M059J (cell line): ENCODE measurements around the gene IL27RA. TPM values are rescaled to one million over a fixed set of nuclear protein-coding genes. Genes with fewer than 3 reads are reported as not detected.
"Not testable (repeated sequence)": the region's sequence is repeated elsewhere in the genome, so short reads cannot be mapped to it uniquely, and the experiment has no call there.

Source experiments
- DNase-seq: peaks from one replicate; pipeline ENCODE4 v3.0.0-alpha.2; 2012; ENCODE audit warnings: low read depth
- total RNA-seq: library from RNA; depleted of rRNA; stranded (reverse); fragments of >200 nt; shearing (Covaris generic); gene quantifications from 2 replicates; pipeline ENCODE4 v1.2.3, GENCODE V29; 2014

Gene IL27RA
- total RNA-seq, 1 experiment from 2014 or later: 4.8 TPM

- no peak for DNase-seq
These were observed 32.5 kb upstream of the IL27RA start for GRCh38 chr19:13999085-13999484.

- no peak for DNase-seq
These were observed 30.7 kb upstream of the IL27RA start for GRCh38 chr19:14000691-14001375.

- no peak for DNase-seq
These were observed 28.9 kb upstream of the IL27RA start for GRCh38 chr19:14002571-14003250.

- DNase-seq: no peak
These were observed 28.1 kb upstream of the IL27RA start for GRCh38 chr19:14003251-14004055.

- DNase-seq: no peak
These were observed 26.8 kb upstream of the IL27RA start for GRCh38 chr19:14004619-14005348.

- peak; percentile 71 for DNase-seq
These were observed 26.0 kb upstream of the IL27RA start for GRCh38 chr19:14005349-14006084.

- DNase-seq: peak; percentile 100
These were observed 25.3 kb upstream of the IL27RA start, which contains the start of gene RFX1 for GRCh38 chr19:14006085-14006765. RFX1 (minus strand) TSS chr19:14006320; CDS start chr19:13993843, 12,477 bp downstream.

- no peak for DNase-seq
These were observed 24.6 kb upstream of the IL27RA start for GRCh38 chr19:14006766-14007562.

- DNase-seq: no peak
These were observed 19.1 kb upstream of the IL27RA start for GRCh38 chr19:14012378-14012915.

GRCh38 chr19:14015524-14016035 is 16.0 kb upstream of the IL27RA start:
- no peak for DNase-seq

GRCh38 chr19:14019100-14019499 is 12.5 kb upstream of the IL27RA start:
- no peak for DNase-seq

- not testable (repeated sequence) for DNase-seq
These were observed 11.8 kb upstream of the IL27RA start for GRCh38 chr19:14019739-14020138.

- no peak for DNase-seq
These were observed 10.1 kb upstream of the IL27RA start for GRCh38 chr19:14021474-14021873.

GRCh38 chr19:14022469-14022868 is 9.1 kb upstream of the IL27RA start:
- peak; percentile 80 for DNase-seq

- peak; percentile 69 for DNase-seq
These were observed 7.9 kb upstream of the IL27RA start for GRCh38 chr19:14023404-14024235.

- not testable (repeated sequence) for DNase-seq
These were observed 4.8 kb upstream of the IL27RA start for GRCh38 chr19:14026652-14027192.

- no peak for DNase-seq
These were observed 3.6 kb upstream of the IL27RA start, which contains the start of gene RLN3 for GRCh38 chr19:14027856-14028450. RLN3 (plus strand) TSS chr19:14028148; CDS start chr19:14028205, 57 bp downstream.
